NCI-H1930 (cell line): ENCODE measurements around the gene AOAH.
"Not testable (repeated sequence)": the region's sequence is repeated elsewhere in the genome, so short reads cannot be mapped to it uniquely, and the experiment has no call there.

Experiments used
- DNase-seq, 2 experiments: peaks; one replicate each; lab custom pipeline; 2025; lab: John Stamatoyannopoulos, UW

The AOAH gene

GRCh38 chr7:36507475-36508440 lies 216.5 kb downstream of the AOAH start:
- DNase-seq, result no peak

GRCh38 chr7:36506820-36507219 lies 217.5 kb downstream of the AOAH start:
- DNase-seq, result no peak

- DNase-seq, result no peak
These were observed 218.0 kb downstream of the AOAH start for GRCh38 chr7:36506130-36506798.

DNA sequence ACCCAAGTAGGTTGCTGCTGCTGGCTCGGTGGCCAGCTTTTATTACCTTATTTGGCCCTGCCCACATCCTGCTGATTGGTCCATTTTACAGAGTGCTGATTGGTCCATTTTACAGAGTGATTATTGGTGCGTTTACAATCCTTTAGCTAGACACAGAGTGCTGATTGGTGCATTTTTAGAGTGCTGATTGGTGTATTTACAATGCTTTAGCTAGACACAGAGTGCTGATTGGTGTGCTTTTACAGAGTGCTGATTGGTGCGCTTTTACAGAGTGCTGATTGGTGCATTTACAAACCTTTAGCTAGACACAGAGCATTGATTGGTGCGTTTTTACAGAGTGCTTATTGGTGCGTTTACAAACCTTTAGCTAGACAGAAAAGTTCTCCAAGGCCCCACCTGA lies 219.7 kb downstream of the AOAH start:
- not testable (repeated sequence) for DNase-seq

GRCh38 chr7:36504216-36504615 lies 220.1 kb downstream of the AOAH start:
- DNase-seq, result not testable (repeated sequence)

DNA sequence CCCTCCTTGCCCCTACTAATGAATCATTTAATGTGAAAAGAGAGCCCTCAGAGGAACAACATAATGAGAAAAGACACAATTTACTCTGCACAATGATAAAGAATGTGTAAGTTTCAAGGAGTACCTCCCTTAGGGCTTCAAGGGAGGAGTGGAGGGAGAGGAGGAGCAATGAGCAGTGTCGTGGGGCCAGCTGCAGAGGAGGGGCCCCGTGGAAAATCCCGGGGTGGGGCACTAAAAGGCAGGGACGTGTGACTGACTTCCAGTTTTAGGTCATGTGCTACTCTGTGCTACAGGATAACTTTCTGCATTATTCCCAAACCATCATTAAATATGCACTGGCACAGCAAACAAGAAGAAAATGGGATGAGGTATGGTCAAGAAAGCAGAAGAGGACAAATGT lies 226.5 kb downstream of the AOAH start:
- no peak for DNase-seq

GRCh38 chr7:36497176-36497575 lies 227.1 kb downstream of the AOAH start:
- DNase-seq, result not testable (repeated sequence)

GRCh38 chr7:36496576-36496975 lies 227.7 kb downstream of the AOAH start:
- no peak for DNase-seq

GRCh38 chr7:36491317-36491716 lies 233.0 kb downstream of the AOAH start:
- DNase-seq, result no peak

GRCh38 chr7:36490419-36490830 lies 233.9 kb downstream of the AOAH start:
- no peak for DNase-seq

- not testable (repeated sequence) for DNase-seq
These were observed 235.6 kb downstream of the AOAH start for GRCh38 chr7:36488672-36489071.

DNA sequence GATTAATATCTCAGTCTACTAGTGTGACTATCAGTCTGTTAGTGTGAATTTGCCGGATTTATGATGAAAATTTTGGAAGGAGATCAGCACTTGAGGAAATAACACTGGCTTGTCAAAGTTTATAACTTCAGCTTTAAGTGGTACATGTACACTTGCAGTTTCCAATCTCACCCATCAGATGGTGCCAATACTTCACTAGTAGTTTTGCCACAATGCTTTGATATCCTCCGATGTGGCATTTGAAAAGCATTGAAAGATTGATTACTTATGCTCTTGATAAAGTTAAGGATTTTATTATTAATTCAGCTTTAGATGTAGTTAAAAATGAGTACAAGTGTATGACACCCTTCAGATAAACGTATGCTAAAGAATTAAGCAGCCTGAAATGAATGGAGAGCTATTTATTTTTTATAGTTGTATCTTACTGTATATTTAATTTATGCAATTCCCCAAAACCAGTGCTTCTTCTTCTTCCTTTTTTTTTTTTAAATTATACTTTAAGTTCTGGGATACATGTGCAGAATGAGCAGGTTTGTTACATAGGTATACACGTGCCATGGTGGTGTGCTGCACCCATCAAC lies 236.4 kb downstream of the AOAH start:
- peak; percentile 56 to 59 for DNase-seq

DNA sequence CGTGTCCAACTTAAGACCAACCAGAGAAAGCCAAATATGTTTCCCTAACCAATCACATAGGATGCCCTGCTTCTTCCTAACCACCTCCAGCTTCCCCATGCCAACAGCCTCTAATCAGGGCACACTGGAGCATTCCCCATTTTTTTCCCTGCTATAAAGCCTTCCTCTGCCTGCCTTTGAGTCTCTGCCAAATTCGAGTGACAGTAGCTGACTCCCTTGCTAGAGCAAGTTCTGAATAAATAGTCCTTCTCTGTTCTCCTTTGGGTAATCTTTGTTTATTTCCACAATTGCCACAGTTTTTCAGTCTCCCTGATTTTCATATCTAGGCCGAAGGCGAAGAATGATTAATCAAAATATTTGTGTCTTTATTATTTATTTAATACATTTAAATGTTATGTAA lies 238.0 kb downstream of the AOAH start:
- DNase-seq, result no peak

GRCh38 chr7:36484265-36484664 lies 240.0 kb downstream of the AOAH start:
- DNase-seq, result no peak

- not testable (repeated sequence) for DNase-seq
These were observed 240.4 kb downstream of the AOAH start for GRCh38 chr7:36483853-36484252.

DNA sequence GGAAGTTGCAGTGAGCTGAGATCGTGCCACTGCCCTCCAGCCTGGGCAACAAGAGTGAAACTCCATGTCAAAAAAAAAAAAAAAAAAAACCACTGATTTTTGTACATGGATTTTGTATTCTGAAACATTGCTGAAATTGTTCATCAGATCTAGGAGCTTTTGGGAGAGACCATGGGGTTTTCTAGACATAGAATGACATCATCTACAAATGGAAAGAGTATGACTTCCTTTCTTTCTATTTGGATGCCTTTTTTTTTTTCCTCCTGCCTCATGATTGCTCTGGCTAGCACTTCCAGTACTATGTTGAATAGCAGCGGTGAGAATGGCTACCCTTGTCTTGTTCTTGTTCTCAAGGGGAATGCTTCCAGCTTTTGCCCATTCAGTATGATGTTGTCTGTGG lies 245.5 kb downstream of the AOAH start:
- DNase-seq, result no peak

DNA sequence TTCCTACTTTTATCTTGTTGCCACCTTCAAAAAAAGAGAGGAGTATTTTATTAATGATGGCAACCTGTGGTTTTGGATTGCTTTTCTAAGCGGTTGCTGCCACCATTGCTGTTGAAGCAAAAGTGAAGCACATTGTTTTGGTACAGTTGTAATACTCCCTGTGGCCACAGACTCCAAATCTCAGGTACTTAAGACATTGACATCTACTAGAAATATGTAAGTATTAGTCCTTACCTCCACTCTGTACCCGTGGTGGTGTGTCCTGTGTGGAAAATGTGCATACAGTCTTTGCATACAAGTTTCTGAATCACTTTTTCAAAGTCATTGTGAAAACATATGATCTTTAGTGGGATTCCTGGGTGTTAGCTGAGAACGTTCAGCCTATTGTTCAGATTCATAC lies 248.9 kb downstream of the AOAH start:
- no peak for DNase-seq

- DNase-seq, result no peak
These were observed 249.3 kb downstream of the AOAH start for GRCh38 chr7:36475011-36475342.

DNA sequence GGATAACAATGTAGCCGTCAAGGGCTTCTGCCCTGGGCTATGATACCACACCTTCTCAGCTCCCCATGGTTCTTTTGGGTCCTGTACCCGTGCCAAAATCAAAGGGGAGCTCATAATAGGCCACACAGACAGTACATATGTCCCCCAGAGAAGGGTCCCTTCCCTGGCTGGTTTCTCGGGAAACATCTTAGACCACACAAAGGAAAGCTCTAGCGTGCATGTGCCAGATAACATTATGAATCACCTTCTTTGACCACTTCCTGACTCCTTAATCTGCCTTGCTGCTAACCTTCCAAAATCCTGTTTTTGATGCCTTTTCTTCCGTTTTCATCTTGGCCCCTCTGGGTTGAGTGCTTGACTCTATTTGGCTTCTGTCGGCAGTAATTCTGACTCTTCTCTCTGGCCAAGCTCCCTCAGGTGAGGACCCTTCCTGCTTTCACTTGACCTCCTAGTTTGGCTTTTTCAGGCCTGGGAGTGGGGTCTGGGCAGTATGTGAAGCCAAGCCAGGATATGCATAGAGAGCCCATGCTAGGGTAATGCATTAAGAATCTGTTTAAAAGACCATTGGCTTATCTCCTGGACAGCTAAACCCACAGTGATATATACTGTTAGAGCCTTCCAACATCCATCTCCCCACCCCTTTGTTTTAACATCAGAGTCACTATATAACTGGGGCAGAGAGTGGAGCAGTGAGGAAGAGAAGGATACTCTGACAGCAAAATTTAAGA lies 249.8 kb downstream of the AOAH start:
- no peak for DNase-seq

GRCh38 chr7:36473454-36474282 lies 250.6 kb downstream of the AOAH start:
- peak; percentile 18 to 39 for DNase-seq

DNA sequence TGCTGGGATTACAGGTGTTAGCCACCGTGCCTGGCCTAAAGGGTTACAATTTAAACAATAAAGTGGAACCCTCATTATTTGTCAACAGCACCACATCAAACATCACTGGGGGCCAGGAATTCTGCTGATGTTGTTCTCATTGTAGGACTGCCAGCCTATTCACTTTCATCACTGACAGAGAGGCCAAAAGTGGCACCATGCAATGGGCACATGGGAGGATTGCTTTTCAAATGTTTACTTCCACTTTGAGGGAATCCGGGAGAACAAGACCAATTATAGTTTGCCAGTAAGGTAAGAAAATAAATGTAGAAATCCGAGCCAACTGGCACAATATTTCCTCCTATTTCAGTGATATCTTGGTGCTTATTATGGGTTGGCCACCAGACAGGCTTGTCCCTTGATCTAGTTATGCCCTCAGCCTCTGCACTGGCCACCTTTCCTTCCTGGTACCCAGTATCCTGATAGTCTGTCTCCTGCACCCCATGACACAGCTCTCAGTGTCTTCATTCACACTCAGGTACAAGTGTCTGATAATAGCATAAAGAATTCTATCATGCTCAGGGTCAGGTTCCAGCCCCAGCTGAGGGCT lies 252.1 kb downstream of the AOAH start:
- DNase-seq, result no peak
